ENCODE data around the gene CDH12.

- no peak for TF ChIP-seq POLR2A (IDR thresholded peaks at IDR 0.05; ENCODE audit: low read length)
- no peak for TF ChIP-seq GATA1 (IDR thresholded peaks at IDR 0.05; ENCODE audit: low read depth, low read length)
These were observed 741.8 kb downstream of the CDH12 start for GRCh38 chr5:22111320-22111719.

Measured in erythroblast (primary cell).